AG04450 (cell line): ENCODE measurements around the gene PPFIBP1. TPM values are rescaled to one million over a fixed set of nuclear protein-coding genes. Genes with fewer than 3 reads are reported as not detected.

ENCODE experiments used
- CTCF ChIA-PET: fragments of 300-600, 350-600 bp; formaldehyde crosslinking; extraction: SDS; loops from one replicate; lab custom pipeline; 2022; ENCODE audit warnings: antibody characterized with exemption, inconsistent platforms; lab: Charles Lee
- POLR2A ChIA-PET: fragments of 350-600 bp; formaldehyde crosslinking; extraction: SDS; loops from one replicate; lab custom pipeline; 2021; ENCODE audit warnings: antibody characterized with exemption, inconsistent platforms; lab: Yijun Ruan, JAX
- DNase-seq: peaks from one replicate; pipeline ENCODE4 v3.0.0-alpha.2; 2011; ENCODE audit warnings: low read depth, low spot score
- H3K27ac ChIP-seq: one replicate; pipeline ENCODE4 v1.5.1; 2012; ENCODE audit warnings: low read depth, low read length, control low read depth
- H3K27me3 ChIP-seq: one replicate; pipeline ENCODE4 v1.6.0; 2012; ENCODE audit warnings: low read length; ENCODE audit not compliant: control insufficient read depth, insufficient read depth
- H3K4me3 ChIP-seq: 2 replicates; pipeline ENCODE4 v1.5.1; 2011; ENCODE audit warnings: mild to moderate bottlenecking, low read depth, low read length, control low read depth
- H3K9me3 ChIP-seq: 2 replicates; pipeline ENCODE4 v1.5.1; 2012; ENCODE audit warnings: low read length; ENCODE audit not compliant: control insufficient read depth, insufficient read depth
- CTCF ChIP-seq: IDR thresholded peaks from 2 replicates; pipeline ENCODE4 v1.5.1; 2011; ENCODE audit warnings: low read depth, low read length, control low read depth, inconsistent platforms
- polyA plus RNA-seq: library from polyadenylated mRNA; depleted of rRNA; stranded (reverse); fragments of >200 nt; gene quantifications from 2 replicates; pipeline ENCODE4 v1.2.3, GENCODE V29; 2011

The PPFIBP1 gene
- polyA plus RNA-seq, 1 experiment: 58.3 TPM

- ChIA-PET CTCF (no interaction called here), POLR2A (no interaction called here)
- peaks cover 3% of the 10 kb centered on the region; the same call in 1 of the 2 replicates for H3K9me3 ChIP-seq
- H3K27me3 ChIP-seq: no peaks in the 10 kb centered on the region
- TF ChIP-seq CTCF: no peak
- H3K27ac ChIP-seq: no peak overlapping the region
- DNase-seq: no peak
- no peak overlapping the region for H3K4me3 ChIP-seq
Measured at GRCh38 chr12:27604431-27604830, 80.4 kb downstream of the PPFIBP1 start.

GRCh38 chr12:27606986-27607385 lies 83.0 kb downstream of the PPFIBP1 start:
- CTCF ChIA-PET: no interaction called here

GRCh38 chr12:27607591-27607990 lies 83.6 kb downstream of the PPFIBP1 start:
- Histone ChIP-seq H3K27me3 (no peaks in the 10 kb centered on the region), H3K9me3 (peaks cover 3% of the 10 kb centered on the region; the same call in 1 of the 2 replicates), H3K4me3 (no peak overlapping the region), H3K27ac (no peak overlapping the region)
- CTCF ChIA-PET: no interaction called here
- TF ChIP-seq CTCF: no peak
- POLR2A ChIA-PET: no interaction called here
- no peak for DNase-seq

More at GRCh38 chr12:27606986-27607385, 83.0 kb downstream of the PPFIBP1 start:
- TF ChIP-seq CTCF: no peak
- no peak for DNase-seq
- Histone ChIP-seq H3K4me3 (no peak overlapping the region), H3K27me3 (no peaks in the 10 kb centered on the region), H3K27ac (no peak overlapping the region), H3K9me3 (peaks cover 3% of the 10 kb centered on the region; the same call in 1 of the 2 replicates)
- POLR2A ChIA-PET: no interaction called here

GRCh38 chr12:27608890-27609289 lies 84.9 kb downstream of the PPFIBP1 start:
- CTCF ChIA-PET: no interaction called here
- no peak overlapping the region for H3K27ac ChIP-seq
- no peak overlapping the region for H3K4me3 ChIP-seq
- peaks cover 3% of the 10 kb centered on the region; the same call in 1 of the 2 replicates for H3K9me3 ChIP-seq
- no peaks in the 10 kb centered on the region for H3K27me3 ChIP-seq
- POLR2A ChIA-PET: no interaction called here
- DNase-seq: no peak
- TF ChIP-seq CTCF: no peak

GRCh38 chr12:27610374-27610773 lies 86.4 kb downstream of the PPFIBP1 start:
- no peak for DNase-seq
- Histone ChIP-seq H3K4me3 (no peak overlapping the region), H3K27ac (no peak overlapping the region), H3K9me3 (no peaks in the 10 kb centered on the region), H3K27me3 (no peaks in the 10 kb centered on the region)
- no peak for TF ChIP-seq CTCF
- POLR2A ChIA-PET: no interaction called here
- CTCF ChIA-PET: no interaction called here
